ENCODE data around the gene STK40. TPM values are rescaled to one million over a fixed set of nuclear protein-coding genes. Genes with fewer than 3 reads are reported as not detected.

Gene STK40
- total and polyA plus RNA-seq, 2 experiments from 2014 or later = 8.1 to 20.2 TPM

DNA sequence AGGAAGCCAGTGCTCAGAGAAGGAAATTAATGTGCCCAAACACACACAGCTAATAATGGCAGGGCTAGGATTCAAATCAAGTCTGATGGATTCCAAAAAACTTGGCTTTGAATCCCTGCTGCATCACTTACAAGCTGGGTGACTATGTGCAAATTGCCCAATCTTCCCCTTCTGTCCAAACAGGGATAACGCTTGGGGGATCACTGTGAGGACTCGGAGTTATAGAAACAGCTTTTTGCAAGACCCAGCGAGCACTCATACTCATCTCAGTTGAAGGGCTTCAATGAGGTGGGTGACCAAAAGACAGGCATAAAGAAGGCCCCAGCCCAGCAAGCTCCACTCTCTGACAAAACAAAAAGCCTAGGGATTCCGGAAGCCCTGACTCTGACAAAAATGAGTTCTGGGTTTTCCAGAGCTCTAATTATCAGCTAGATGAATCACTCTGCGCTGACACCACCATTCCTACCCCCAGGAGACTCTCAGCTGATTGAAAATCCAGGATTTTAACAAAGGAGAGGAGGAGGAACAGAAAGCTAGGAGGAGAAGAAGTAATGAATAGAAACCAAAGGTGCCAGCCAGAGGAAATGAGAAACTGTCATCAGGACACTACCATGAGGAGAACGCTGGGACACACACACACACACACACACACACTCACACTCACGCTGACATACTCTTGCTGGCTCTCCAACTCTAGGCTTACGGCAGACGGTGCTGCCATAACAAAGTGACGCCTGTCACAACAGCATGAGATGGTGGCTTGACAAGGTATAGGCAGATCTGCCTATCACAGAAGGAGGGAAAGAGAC is 1.6 kb upstream of the STK40 start (continued):
- TF ChIP-seq ZNF114 (CRISPR knock-in tag; IDR thresholded peaks at IDR 0.05) = no peak
- no peak for TF ChIP-seq ZNF331 (CRISPR knock-in tag; IDR thresholded peaks at IDR 0.05; ENCODE audit: low read depth)
- no peak for TF ChIP-seq JUNB (IDR thresholded peaks at IDR 0.05; ENCODE audit: unreplicated experiment)
- TF ChIP-seq CTCF (conservative IDR thresholded peaks at IDR 0.05; ENCODE audit: low read depth in 2 of 2) = no peak

GRCh38 chr1:36386265-36387140 is 779 bp upstream of the STK40 start:
- Histone ChIP-seq H3K27me3 (ENCODE audit: insufficient read depth) (no peaks in the 10 kb centered on the region), H3K4me3 (peak overlapping the region; percentile 58), H3K4me1 (ENCODE audit: insufficient read depth) (peaks cover 16% of the 10 kb centered on the region), H3F3A (replicated peaks; ENCODE audit: low read depth) (peaks cover 21% of the 10 kb centered on the region), H3K36me3 (ENCODE audit: insufficient read depth) (no peaks in the 10 kb centered on the region), H3K79me2 (replicated peaks; ENCODE audit: insufficient read depth) (peaks cover 38% of the 10 kb centered on the region), H3K9me2 (ENCODE audit: insufficient read depth) (no peaks in the 10 kb centered on the region), H3K4me2 (peak overlapping the region; percentile 82), H4K20me1 (replicated peaks; ENCODE audit: insufficient read depth) (peaks cover 24% of the 10 kb centered on the region), H3K27ac (ENCODE audit: low read depth) (peak overlapping the region; percentile 98), H2AFZ (no peak overlapping the region)
- ATAC-seq = peak; percentile 61
- Mint-ChIP-seq H3K27ac (peak overlapping the region; percentile 100), H3K4me1 (peaks cover 37% of the 10 kb centered on the region), H3K9me3 (no peaks in the 10 kb centered on the region), H3K4me3 (peak overlapping the region; percentile 95), H3K27me3 (ENCODE audit: insufficient read depth, low read depth, poor library complexity) (peaks cover 23% of the 10 kb centered on the region), H3K36me3 (ENCODE audit: low read depth) (peaks cover 19% of the 10 kb centered on the region)
- DNase-seq (ENCODE audit: low spot score) = peak; percentile 97
- TF ChIP-seq CTCF (conservative IDR thresholded peaks at IDR 0.05; ENCODE audit: low read depth in 2 of 2) (peak in 1 of 2 experiments; percentile 34; a peak in 1 of 4 replicates), CREB1 (CRISPR knock-in tag; IDR thresholded peaks at IDR 0.05; ENCODE audit: low read depth) (no peak), NANOG (IDR thresholded peaks at IDR 0.05; ENCODE audit: borderline replicate concordance) (no peak), ZNF114 (CRISPR knock-in tag; IDR thresholded peaks at IDR 0.05) (no peak), POLR2AphosphoS5 (IDR thresholded peaks at IDR 0.05; ENCODE audit: low read depth) (peak; percentile 82), EZH2 (IDR thresholded peaks at IDR 0.05; ENCODE audit: low read depth, unreplicated experiment) (no peak)
- TF ChIP-seq, protein P1, sequence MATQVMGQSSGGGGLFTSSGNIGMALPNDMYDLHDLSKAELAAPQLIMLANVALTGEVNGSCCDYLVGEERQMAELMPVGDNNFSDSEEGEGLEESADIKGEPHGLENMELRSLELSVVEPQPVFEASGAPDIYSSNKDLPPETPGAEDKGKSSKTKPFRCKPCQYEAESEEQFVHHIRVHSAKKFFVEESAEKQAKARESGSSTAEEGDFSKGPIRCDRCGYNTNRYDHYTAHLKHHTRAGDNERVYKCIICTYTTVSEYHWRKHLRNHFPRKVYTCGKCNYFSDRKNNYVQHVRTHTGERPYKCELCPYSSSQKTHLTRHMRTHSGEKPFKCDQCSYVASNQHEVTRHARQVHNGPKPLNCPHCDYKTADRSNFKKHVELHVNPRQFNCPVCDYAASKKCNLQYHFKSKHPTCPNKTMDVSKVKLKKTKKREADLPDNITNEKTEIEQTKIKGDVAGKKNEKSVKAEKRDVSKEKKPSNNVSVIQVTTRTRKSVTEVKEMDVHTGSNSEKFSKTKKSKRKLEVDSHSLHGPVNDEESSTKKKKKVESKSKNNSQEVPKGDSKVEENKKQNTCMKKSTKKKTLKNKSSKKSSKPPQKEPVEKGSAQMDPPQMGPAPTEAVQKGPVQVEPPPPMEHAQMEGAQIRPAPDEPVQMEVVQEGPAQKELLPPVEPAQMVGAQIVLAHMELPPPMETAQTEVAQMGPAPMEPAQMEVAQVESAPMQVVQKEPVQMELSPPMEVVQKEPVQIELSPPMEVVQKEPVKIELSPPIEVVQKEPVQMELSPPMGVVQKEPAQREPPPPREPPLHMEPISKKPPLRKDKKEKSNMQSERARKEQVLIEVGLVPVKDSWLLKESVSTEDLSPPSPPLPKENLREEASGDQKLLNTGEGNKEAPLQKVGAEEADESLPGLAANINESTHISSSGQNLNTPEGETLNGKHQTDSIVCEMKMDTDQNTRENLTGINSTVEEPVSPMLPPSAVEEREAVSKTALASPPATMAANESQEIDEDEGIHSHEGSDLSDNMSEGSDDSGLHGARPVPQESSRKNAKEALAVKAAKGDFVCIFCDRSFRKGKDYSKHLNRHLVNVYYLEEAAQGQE (IDR thresholded peaks at IDR 0.05; ENCODE audit: unreplicated experiment) = peak; percentile 31
